GM21619 (cell line): ENCODE results near the gene CD302.
"Not testable (repeated sequence)": the region's sequence is repeated elsewhere in the genome, so short reads cannot be mapped to it uniquely, and the experiment has no call there.

Source experiments
- ATAC-seq: cut with Tn5 transposase; IDR thresholded peaks from one replicate; pipeline ENCODE4 v1.9.1; 2021; ENCODE audit not compliant: unreplicated experiment

CD302 gene

GRCh38 chr2:159755014-159755413 is 43.0 kb downstream of the CD302 start:
- ATAC-seq = no peak

GRCh38 chr2:159753797-159754196 is 44.2 kb downstream of the CD302 start:
- ATAC-seq = no peak

GRCh38 chr2:159750873-159751272 is 47.1 kb downstream of the CD302 start:
- ATAC-seq = no peak

- no peak for ATAC-seq
These were observed 49.9 kb downstream of the CD302 start for GRCh38 chr2:159748089-159748488.

- not testable (repeated sequence) for ATAC-seq
These were observed 52.8 kb downstream of the CD302 start for GRCh38 chr2:159745237-159745636.

- no peak for ATAC-seq
These were observed 53.6 kb downstream of the CD302 start for GRCh38 chr2:159744363-159744762.

- ATAC-seq = no peak
These were observed 55.2 kb downstream of the CD302 start for GRCh38 chr2:159742846-159743245.

- no peak for ATAC-seq
These were observed 59.3 kb downstream of the CD302 start for GRCh38 chr2:159738509-159739390.

- no peak for ATAC-seq
These were observed 60.1 kb downstream of the CD302 start for GRCh38 chr2:159737917-159738296.

GRCh38 chr2:159737292-159737916 is 60.6 kb downstream of the CD302 start:
- no peak for ATAC-seq

- ATAC-seq = no peak
These were observed 62.0 kb downstream of the CD302 start for GRCh38 chr2:159736048-159736447.

- no peak for ATAC-seq
These were observed 62.4 kb downstream of the CD302 start for GRCh38 chr2:159735648-159736047.

- ATAC-seq = no peak
These were observed 69.4 kb downstream of the CD302 start for GRCh38 chr2:159728629-159729028.

- no peak for ATAC-seq
These were observed 72.3 kb downstream of the CD302 start for GRCh38 chr2:159725713-159726112.

- not testable (repeated sequence) for ATAC-seq
These were observed 73.0 kb downstream of the CD302 start for GRCh38 chr2:159724795-159725572.

- ATAC-seq = no peak
These were observed 75.4 kb downstream of the CD302 start for GRCh38 chr2:159722580-159722979.

GRCh38 chr2:159720676-159721075 is 77.3 kb downstream of the CD302 start:
- no peak for ATAC-seq
